ENCODE measurements around the gene P3H2. TPM values are rescaled to one million over a fixed set of nuclear protein-coding genes. Genes with fewer than 3 reads are reported as not detected.
A peak's percentile ranks its signal among the peaks of the same experiment; 100 is the strongest.

The P3H2 gene
- total RNA-seq, 4 donors from 2014 or later: 2.7 to 17.9 (median 12.9) TPM

- TF ChIP-seq CTCF (IDR thresholded peaks at IDR 0.05) (no peak), POLR2A (IDR thresholded peaks at IDR 0.05) (no peak), EP300 (IDR thresholded peaks at IDR 0.05) (no peak)
- H3K27ac ChIP-seq: no peak overlapping the region
- WGBS, 2 donors: 67 to 70% methylated on average over 3 of the region's 3 CpGs
Observed at GRCh38 chr3:190116551-190117067, 4.1 kb downstream of the P3H2 start.

GRCh38 chr3:190110826-190111225, 9.9 kb downstream of the P3H2 start:
- WGBS, 2 donors: 11 to 19% methylated on average over 1 of the region's 1 CpG
- Histone ChIP-seq H3K27me3 (no peaks in the 10 kb centered on the region), H3K4me3 (no peak overlapping the region), H3K4me1 (peaks cover 0 to 6% (median 0%) of the 10 kb centered on the region in 4 donors), H3K36me3 (no peaks in the 10 kb centered on the region), H3K27ac (no peak overlapping the region), H3K9me3 (no peaks in the 10 kb centered on the region)
- TF ChIP-seq CTCF (IDR thresholded peaks at IDR 0.05): no peak
- no peak for TF ChIP-seq POLR2A (IDR thresholded peaks at IDR 0.05)
- TF ChIP-seq EP300 (IDR thresholded peaks at IDR 0.05): no peak
- DNase-seq (ENCODE audit: low spot score in 2 of 2): no peak

More at GRCh38 chr3:190116551-190117067, 4.1 kb downstream of the P3H2 start:
- DNase-seq (ENCODE audit: low spot score in 2 of 2): no peak
- H3K36me3 ChIP-seq: no peaks in the 10 kb centered on the region
- H3K4me1 ChIP-seq: peaks cover 0 to 19% (median 0%) of the 10 kb centered on the region in 4 donors
- no peaks in the 10 kb centered on the region for H3K27me3 ChIP-seq
- H3K9me3 ChIP-seq: no peaks in the 10 kb centered on the region
- no peak overlapping the region for H3K4me3 ChIP-seq

GRCh38 chr3:190109441-190109840, 11.3 kb downstream of the P3H2 start:
- H3K27ac ChIP-seq: no peak overlapping the region
- no peak overlapping the region for H3K4me3 ChIP-seq
- DNase-seq (ENCODE audit: low spot score in 2 of 2): no peak
- H3K9me3 ChIP-seq: no peaks in the 10 kb centered on the region
- no peaks in the 10 kb centered on the region for H3K27me3 ChIP-seq
- H3K36me3 ChIP-seq: no peaks in the 10 kb centered on the region
- TF ChIP-seq POLR2A (IDR thresholded peaks at IDR 0.05) (no peak), CTCF (IDR thresholded peaks at IDR 0.05) (no peak), EP300 (IDR thresholded peaks at IDR 0.05) (no peak)
- H3K4me1 ChIP-seq: peaks cover 0 to 6% (median 0%) of the 10 kb centered on the region in 4 donors

GRCh38 chr3:190108804-190109203, 11.9 kb downstream of the P3H2 start:
- TF ChIP-seq POLR2A (IDR thresholded peaks at IDR 0.05) (no peak), EP300 (IDR thresholded peaks at IDR 0.05) (no peak), CTCF (IDR thresholded peaks at IDR 0.05) (no peak)
- Histone ChIP-seq H3K4me3 (no peak overlapping the region), H3K4me1 (peaks cover 0 to 6% (median 0%) of the 10 kb centered on the region in 4 donors), H3K36me3 (no peaks in the 10 kb centered on the region), H3K27me3 (no peaks in the 10 kb centered on the region), H3K27ac (peak overlapping the region in 1 of 4 donors; percentile 32), H3K9me3 (no peaks in the 10 kb centered on the region)
- WGBS, 2 donors: 46 to 53% methylated on average over 6 of the region's 6 CpGs
- no peak for DNase-seq (ENCODE audit: low spot score in 2 of 2)

GRCh38 chr3:190105876-190106275, 14.8 kb downstream of the P3H2 start:
- Histone ChIP-seq H3K4me3 (no peak overlapping the region), H3K9me3 (no peaks in the 10 kb centered on the region), H3K27ac (no peak overlapping the region), H3K4me1 (peaks cover 0 to 11% (median 0%) of the 10 kb centered on the region in 4 donors), H3K36me3 (no peaks in the 10 kb centered on the region), H3K27me3 (no peaks in the 10 kb centered on the region)
- DNase-seq (ENCODE audit: low spot score in 2 of 2): no peak
- no peak for TF ChIP-seq EP300 (IDR thresholded peaks at IDR 0.05)
- no peak for TF ChIP-seq POLR2A (IDR thresholded peaks at IDR 0.05)
- no peak for TF ChIP-seq CTCF (IDR thresholded peaks at IDR 0.05)
- 59 to 61% methylated on average over 1 of the region's 1 CpG for WGBS, 2 donors
